OCI-LY1 (cell line): ENCODE results near the gene CMTR2.

Source experiments
- H2AFZ ChIP-seq: fragments of 200-600 bp; sonication (generic), shearing (Covaris generic); 2 replicates; pipeline ENCODE4 v1.6.0; 2014; ENCODE audit warnings: antibody characterized with exemption, mild to moderate bottlenecking, low read length
- H3F3A ChIP-seq: fragments of 200-600 bp; sonication (generic), shearing (Covaris generic); 2 replicates; pipeline ENCODE4 v1.6.0; 2014; ENCODE audit warnings: mild to moderate bottlenecking, antibody characterized with exemption, low read length, moderate library complexity; ENCODE audit not compliant: insufficient read depth
- H3K27ac ChIP-seq: fragments of 200-600 bp; sonication (generic); 2 replicates; pipeline ENCODE4 v1.5.1; 2014; ENCODE audit warnings: low read length, mixed run types, mild to moderate bottlenecking, low read depth; ENCODE audit not compliant: poor library complexity, severe bottlenecking
- H3K27me3 ChIP-seq: fragments of 200-600 bp; sonication (generic); 2 replicates; pipeline ENCODE4 v1.6.0; 2014; ENCODE audit warnings: antibody characterized with exemption, mild to moderate bottlenecking, low read length, moderate library complexity; ENCODE audit not compliant: insufficient read depth
- H3K36me3 ChIP-seq: fragments of 200-600 bp; sonication (generic); 2 replicates; pipeline ENCODE4 v1.6.1; 2014; ENCODE audit warnings: mild to moderate bottlenecking, antibody characterized with exemption, low read length, moderate library complexity, mixed read lengths; ENCODE audit not compliant: insufficient read depth
- H3K4me1 ChIP-seq: fragments of 200-600 bp; sonication (generic); 2 replicates; pipeline ENCODE4 v1.5.1; 2014; ENCODE audit warnings: mild to moderate bottlenecking, low read length, moderate library complexity; ENCODE audit not compliant: insufficient read depth, severe bottlenecking
- H3K4me2 ChIP-seq: fragments of 200-600 bp; sonication (generic), shearing (Covaris generic); 2 replicates; pipeline ENCODE4 v1.6.1; 2014; ENCODE audit warnings: low read length
- H3K4me3 ChIP-seq: fragments of 200-600 bp; sonication (generic); 2 replicates; pipeline ENCODE4 v1.5.1; 2014; ENCODE audit warnings: low read length, low read depth, mild to moderate bottlenecking, mixed read lengths; ENCODE audit not compliant: poor library complexity, severe bottlenecking
- H3K79me2 ChIP-seq: fragments of 200-600 bp; shearing (Covaris generic); 2 replicates; pipeline ENCODE4 v1.6.1; 2016; ENCODE audit warnings: mixed run types, low read length, mixed read lengths; ENCODE audit not compliant: insufficient read depth
- H3K9ac ChIP-seq: fragments of 200-600 bp; sonication (generic), shearing (Covaris generic); 2 replicates; pipeline ENCODE4 v1.6.1; 2014; ENCODE audit warnings: mild to moderate bottlenecking, low read length, mixed read lengths
- H3K9me2 ChIP-seq: fragments of 200-600 bp; sonication (generic), shearing (Covaris generic); 2 replicates; pipeline ENCODE4 v1.6.1; 2014; ENCODE audit warnings: low read depth, mild to moderate bottlenecking, low read length, mixed read lengths
- H3K9me3 ChIP-seq: fragments of 200-600 bp; shearing (Covaris generic); 2 replicates; pipeline ENCODE4 v1.6.1; 2014; ENCODE audit warnings: low read length, mixed read lengths
- H4K20me1 ChIP-seq: fragments of 200-600 bp; sonication (generic), shearing (Covaris generic); 2 replicates; pipeline ENCODE4 v1.6.0; 2016; ENCODE audit warnings: mild to moderate bottlenecking, low read length; ENCODE audit not compliant: insufficient read depth
- EZH2 ChIP-seq: fragments of 200-600 bp; sonication (generic), shearing (Covaris generic); IDR thresholded peaks from 2 replicates; pipeline ENCODE4 v1.8.0; 2017; ENCODE audit warnings: borderline replicate concordance, mixed run types, mild to moderate bottlenecking, antibody characterized with exemption, low read length, moderate library complexity, mixed read lengths
- TF ChIP-seq, protein P1 (sequence below): fragments of 200-600 bp; sonication (generic), shearing (Covaris generic); IDR thresholded peaks from 2 replicates; pipeline ENCODE4 v1.5.1; 2017; ENCODE audit warnings: mild to moderate bottlenecking, antibody characterized with exemption, low read length, moderate library complexity, mixed read lengths

CMTR2 gene

DNA sequence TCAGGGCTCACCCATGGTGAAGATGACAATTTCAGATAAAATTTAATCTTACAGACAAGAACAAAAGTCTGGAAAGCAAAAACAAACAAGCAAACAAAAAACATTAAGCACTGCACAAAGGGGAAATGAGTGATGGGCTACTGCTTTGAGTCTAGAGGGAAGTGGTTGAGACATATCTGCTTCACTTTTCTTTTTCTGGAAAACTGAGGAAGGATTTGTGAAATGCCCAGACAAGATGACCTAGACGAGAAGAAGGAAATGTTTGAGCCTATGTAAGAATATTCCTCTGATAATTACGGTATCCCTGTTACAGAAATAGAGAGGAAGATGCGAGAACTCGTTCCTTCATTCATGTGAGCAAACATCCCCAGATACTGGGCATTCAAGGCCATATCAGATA lies 47.2 kb downstream of the CMTR2 start:
- no peak overlapping the region for H3K27ac ChIP-seq
- H3K79me2 ChIP-seq = no peaks in the 10 kb centered on the region
- H3K9me3 ChIP-seq = no peaks in the 10 kb centered on the region
- no peaks in the 10 kb centered on the region for H3F3A ChIP-seq
- no peak overlapping the region for H3K4me3 ChIP-seq
- H3K9ac ChIP-seq = no peak overlapping the region
- H3K9me2 ChIP-seq = no peaks in the 10 kb centered on the region
- no peaks in the 10 kb centered on the region for H4K20me1 ChIP-seq
- TF ChIP-seq EZH2 = no peak
- TF ChIP-seq, protein P1, sequence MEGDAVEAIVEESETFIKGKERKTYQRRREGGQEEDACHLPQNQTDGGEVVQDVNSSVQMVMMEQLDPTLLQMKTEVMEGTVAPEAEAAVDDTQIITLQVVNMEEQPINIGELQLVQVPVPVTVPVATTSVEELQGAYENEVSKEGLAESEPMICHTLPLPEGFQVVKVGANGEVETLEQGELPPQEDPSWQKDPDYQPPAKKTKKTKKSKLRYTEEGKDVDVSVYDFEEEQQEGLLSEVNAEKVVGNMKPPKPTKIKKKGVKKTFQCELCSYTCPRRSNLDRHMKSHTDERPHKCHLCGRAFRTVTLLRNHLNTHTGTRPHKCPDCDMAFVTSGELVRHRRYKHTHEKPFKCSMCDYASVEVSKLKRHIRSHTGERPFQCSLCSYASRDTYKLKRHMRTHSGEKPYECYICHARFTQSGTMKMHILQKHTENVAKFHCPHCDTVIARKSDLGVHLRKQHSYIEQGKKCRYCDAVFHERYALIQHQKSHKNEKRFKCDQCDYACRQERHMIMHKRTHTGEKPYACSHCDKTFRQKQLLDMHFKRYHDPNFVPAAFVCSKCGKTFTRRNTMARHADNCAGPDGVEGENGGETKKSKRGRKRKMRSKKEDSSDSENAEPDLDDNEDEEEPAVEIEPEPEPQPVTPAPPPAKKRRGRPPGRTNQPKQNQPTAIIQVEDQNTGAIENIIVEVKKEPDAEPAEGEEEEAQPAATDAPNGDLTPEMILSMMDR = no peak
- H3K27me3 ChIP-seq = no peaks in the 10 kb centered on the region
- no peak overlapping the region for H3K4me2 ChIP-seq
- H2AFZ ChIP-seq = no peak overlapping the region
- H3K36me3 ChIP-seq = no peaks in the 10 kb centered on the region
- H3K4me1 ChIP-seq = no peaks in the 10 kb centered on the region
